ACC112 (cell line): Measurements from ENCODE around the gene STXBP5.

Experiments used
- H2AFZ ChIP-seq: fragments of 200-600 bp; sonication (generic); one replicate; pipeline ENCODE4 v1.6.0; 2017; ENCODE audit warnings: antibody characterized with exemption, low read length; ENCODE audit not compliant: unreplicated experiment
- H3K27ac ChIP-seq: fragments of 200-600 bp; sonication (generic); 2 replicates; pipeline ENCODE4 v1.5.1; 2014; ENCODE audit warnings: low read depth, mild to moderate bottlenecking, antibody characterized with exemption, low read length, moderate library complexity
- H3K27me3 ChIP-seq: fragments of 200-600 bp; sonication (generic); 2 replicates; pipeline ENCODE4 v1.6.1; 2014; ENCODE audit warnings: mild to moderate bottlenecking, antibody characterized with exemption, low read length, moderate library complexity, mixed read lengths; ENCODE audit not compliant: insufficient read depth
- H3K36me3 ChIP-seq: fragments of 200-600 bp; sonication (generic); 2 replicates; pipeline ENCODE4 v1.6.1; 2016; ENCODE audit warnings: mild to moderate bottlenecking, antibody characterized with exemption, low read length, moderate library complexity, mixed read lengths; ENCODE audit not compliant: insufficient read depth
- H3K4me1 ChIP-seq: fragments of 200-600 bp; sonication (generic); one replicate; pipeline ENCODE4 v1.6.1; 2016; ENCODE audit warnings: low read length, mixed read lengths; ENCODE audit not compliant: insufficient read depth, unreplicated experiment, control insufficient read depth
- H3K4me3 ChIP-seq: fragments of 200-600 bp; sonication (generic); 2 replicates; pipeline ENCODE4 v1.5.1; 2014; ENCODE audit warnings: mild to moderate bottlenecking, low read depth, low read length
- H3K79me2 ChIP-seq: fragments of 200-600 bp; sonication (generic); one replicate; pipeline ENCODE4 v1.6.0; 2016; ENCODE audit warnings: low read length; ENCODE audit not compliant: control insufficient read depth, unreplicated experiment, insufficient read depth

The STXBP5 gene

GRCh38 chr6:147434516-147434915 is 230.3 kb downstream of the STXBP5 start:
- Histone ChIP-seq H2AFZ (no peak overlapping the region), H3K4me3 (no peak overlapping the region), H3K36me3 (no peaks in the 10 kb centered on the region)

GRCh38 chr6:147437615-147438014 is 233.4 kb downstream of the STXBP5 start:
- Histone ChIP-seq H3K27ac (no peak overlapping the region), H2AFZ (no peak overlapping the region), H3K36me3 (no peaks in the 10 kb centered on the region), H3K4me1 (no peaks in the 10 kb centered on the region), H3K79me2 (no peaks in the 10 kb centered on the region), H3K27me3 (peaks cover 34% of the 10 kb centered on the region), H3K4me3 (no peak overlapping the region)

More at GRCh38 chr6:147434516-147434915, 230.3 kb downstream of the STXBP5 start:
- Histone ChIP-seq H3K4me1 (no peaks in the 10 kb centered on the region), H3K27me3 (peaks cover 28% of the 10 kb centered on the region), H3K79me2 (no peaks in the 10 kb centered on the region), H3K27ac (no peak overlapping the region)

GRCh38 chr6:147438758-147439528 is 234.7 kb downstream of the STXBP5 start:
- Histone ChIP-seq H3K4me3 (no peak overlapping the region), H3K27me3 (peaks cover 29% of the 10 kb centered on the region), H2AFZ (no peak overlapping the region), H3K27ac (no peak overlapping the region), H3K4me1 (no peaks in the 10 kb centered on the region), H3K79me2 (no peaks in the 10 kb centered on the region), H3K36me3 (no peaks in the 10 kb centered on the region)
